AG09319 (cell line): ENCODE data around the gene VAMP2.

Source experiments
- DNase-seq: peaks from one replicate; pipeline ENCODE4 v3.0.0-alpha.2; 2010; ENCODE audit warnings: low read depth; ENCODE audit errors: extremely low read depth
- TF ChIP-seq, protein P1 (sequence below): IDR thresholded peaks from 2 replicates; pipeline ENCODE4 v1.5.1; 2011; ENCODE audit warnings: low read depth, mild to moderate bottlenecking, inconsistent platforms, low read length, moderate library complexity

VAMP2 gene

GRCh38 chr17:8121681-8122421 lies 40.9 kb downstream of the VAMP2 start:
- TF ChIP-seq, protein P1, sequence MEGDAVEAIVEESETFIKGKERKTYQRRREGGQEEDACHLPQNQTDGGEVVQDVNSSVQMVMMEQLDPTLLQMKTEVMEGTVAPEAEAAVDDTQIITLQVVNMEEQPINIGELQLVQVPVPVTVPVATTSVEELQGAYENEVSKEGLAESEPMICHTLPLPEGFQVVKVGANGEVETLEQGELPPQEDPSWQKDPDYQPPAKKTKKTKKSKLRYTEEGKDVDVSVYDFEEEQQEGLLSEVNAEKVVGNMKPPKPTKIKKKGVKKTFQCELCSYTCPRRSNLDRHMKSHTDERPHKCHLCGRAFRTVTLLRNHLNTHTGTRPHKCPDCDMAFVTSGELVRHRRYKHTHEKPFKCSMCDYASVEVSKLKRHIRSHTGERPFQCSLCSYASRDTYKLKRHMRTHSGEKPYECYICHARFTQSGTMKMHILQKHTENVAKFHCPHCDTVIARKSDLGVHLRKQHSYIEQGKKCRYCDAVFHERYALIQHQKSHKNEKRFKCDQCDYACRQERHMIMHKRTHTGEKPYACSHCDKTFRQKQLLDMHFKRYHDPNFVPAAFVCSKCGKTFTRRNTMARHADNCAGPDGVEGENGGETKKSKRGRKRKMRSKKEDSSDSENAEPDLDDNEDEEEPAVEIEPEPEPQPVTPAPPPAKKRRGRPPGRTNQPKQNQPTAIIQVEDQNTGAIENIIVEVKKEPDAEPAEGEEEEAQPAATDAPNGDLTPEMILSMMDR: peak; percentile 37

DNA sequence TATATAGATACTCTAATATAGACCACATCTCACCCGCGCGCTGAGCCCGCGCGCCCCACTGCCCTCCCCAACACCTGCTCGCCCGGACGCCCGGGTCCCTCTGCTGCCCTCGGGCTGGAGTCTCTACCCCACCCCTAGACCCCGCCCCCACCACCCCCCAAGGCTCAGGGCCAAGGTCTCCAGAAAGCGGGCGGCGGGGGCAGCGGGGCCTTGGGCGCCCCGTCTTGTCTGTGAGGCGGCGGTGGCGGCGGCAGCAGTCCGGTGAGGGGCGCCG lies 41.4 kb downstream of the VAMP2 start:
- TF ChIP-seq, protein P1: no peak
- no peak for DNase-seq

More at GRCh38 chr17:8121681-8122421, 40.9 kb downstream of the VAMP2 start:
- no peak for DNase-seq

GRCh38 chr17:8120520-8121406 lies 42.0 kb downstream of the VAMP2 start:
- no peak for DNase-seq
- TF ChIP-seq, protein P1: peak; percentile 30

- DNase-seq: peak; percentile 87
- TF ChIP-seq, protein P1: no peak
These were observed 42.9 kb downstream of the VAMP2 start for GRCh38 chr17:8119581-8120519.

GRCh38 chr17:8118769-8119580 lies 43.8 kb downstream of the VAMP2 start:
- TF ChIP-seq, protein P1: peak; percentile 92
- peak; percentile 58 for DNase-seq

- DNase-seq: no peak
- TF ChIP-seq, protein P1: no peak
These were observed 44.6 kb downstream of the VAMP2 start, which contains the start of gene ALOXE3 for GRCh38 chr17:8117980-8118768. ALOXE3 (minus strand) TSS chr17:8118514; CDS start chr17:8117990, 524 bp downstream.
